NCI-H1436 (cell line): ENCODE measurements around the gene DNMT3B.
"Not testable (repeated sequence)": the region's sequence is repeated elsewhere in the genome, so short reads cannot be mapped to it uniquely, and the experiment has no call there.

Experiments used
- DNase-seq: peaks from one replicate; lab custom pipeline; 2025; lab: John Stamatoyannopoulos, UW

DNMT3B gene

DNA sequence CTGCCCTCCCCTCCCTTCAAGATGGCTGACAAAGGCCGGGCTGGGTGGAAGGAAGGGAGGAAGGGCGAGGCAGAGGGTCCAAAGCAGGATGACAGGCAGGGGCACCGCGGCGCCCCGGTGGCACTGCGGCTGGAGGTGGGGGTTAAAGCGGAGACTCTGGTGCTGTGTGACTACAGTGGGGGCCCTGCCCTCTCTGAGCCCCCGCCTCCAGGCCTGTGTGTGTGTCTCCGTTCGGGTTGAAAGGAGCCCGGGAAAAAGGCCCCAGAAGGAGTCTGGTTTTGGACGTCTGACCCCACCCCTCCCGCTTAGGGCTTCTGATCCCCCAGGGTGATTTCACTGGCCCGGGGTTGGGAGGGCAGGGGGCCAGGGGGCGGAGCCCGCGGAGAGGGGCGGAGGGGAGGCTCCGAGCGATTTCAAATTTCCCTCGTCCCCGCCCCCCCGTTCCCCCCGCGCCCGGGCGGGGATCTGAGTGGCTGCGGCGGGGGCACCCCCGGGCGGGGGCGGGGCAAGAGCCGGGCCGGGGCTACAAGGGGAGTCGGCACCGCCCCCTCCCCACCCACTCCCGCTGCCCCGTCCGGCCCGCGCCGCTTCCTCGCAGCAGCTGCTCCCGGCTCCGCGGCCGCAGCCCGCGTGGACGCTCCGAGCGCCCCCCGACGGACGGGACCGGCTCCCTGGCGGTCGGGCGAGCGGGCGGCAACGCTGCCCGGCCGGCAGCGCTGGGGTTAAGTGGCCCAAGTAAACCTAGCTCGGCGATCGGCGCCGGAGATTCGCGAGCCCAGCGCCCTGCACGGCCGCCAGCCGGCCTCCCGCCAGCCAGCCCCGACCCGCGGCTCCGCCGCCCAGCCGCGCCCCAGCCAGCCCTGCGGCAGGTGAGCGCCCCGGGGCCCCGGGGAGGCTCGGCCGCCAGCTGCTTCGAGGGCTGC lies at the start of gene DNMT3B:
Gene DNMT3B (plus strand): TSS at position 555 of the 923 bp plus-strand sequence. CDS start 17,939 bp downstream, outside the sequence.
- peak; percentile 63 for DNase-seq

DNA sequence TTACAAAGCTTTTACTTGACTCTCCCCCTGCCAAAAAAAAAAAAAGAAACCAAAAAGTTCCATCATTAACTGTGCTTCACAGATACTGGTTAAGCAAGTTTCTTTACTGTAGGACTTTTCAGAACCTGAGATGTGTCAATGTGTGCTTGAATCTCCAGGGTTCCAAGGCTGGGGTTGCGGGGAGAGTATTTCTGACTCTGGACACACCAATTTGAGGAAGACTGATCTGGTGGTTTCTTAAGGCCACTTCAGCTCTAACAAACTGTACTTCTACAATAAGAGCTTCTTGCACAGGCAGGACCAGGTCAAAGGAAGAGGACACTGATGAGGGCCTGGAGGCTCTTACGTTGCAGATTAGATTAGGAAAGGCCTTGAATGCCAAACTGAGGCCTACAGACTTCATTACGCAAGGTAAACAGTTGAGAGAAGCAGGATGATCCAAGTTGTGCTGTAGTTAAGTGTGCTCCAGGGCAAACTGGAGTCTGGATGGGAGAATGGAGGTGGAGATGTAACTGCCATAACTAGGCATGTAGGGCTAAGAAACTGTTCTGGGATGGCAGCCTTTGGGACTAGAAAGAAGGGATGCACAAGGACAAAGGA lies 43.3 kb upstream of the DNMT3B start:
- no peak for DNase-seq

DNA sequence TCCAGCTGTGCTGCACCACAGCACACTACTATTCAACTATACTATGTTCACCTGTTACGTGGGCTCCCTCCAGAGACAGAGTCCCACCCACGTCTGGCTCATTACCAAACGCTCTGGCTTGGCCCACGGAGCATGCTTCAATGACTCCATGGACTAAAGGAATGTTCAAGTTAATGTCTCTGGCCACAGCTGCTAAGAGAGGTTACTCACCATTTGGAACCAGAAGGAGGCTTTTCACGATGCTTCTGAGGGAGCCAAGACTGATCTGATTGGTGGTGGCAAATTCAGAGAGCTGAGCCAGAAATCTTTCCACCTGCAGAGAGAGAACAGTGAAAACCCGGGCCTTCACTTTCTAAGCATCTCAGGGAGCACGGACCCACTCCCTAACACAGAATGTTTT lies 34.5 kb upstream of the DNMT3B start:
- DNase-seq, result no peak

DNA sequence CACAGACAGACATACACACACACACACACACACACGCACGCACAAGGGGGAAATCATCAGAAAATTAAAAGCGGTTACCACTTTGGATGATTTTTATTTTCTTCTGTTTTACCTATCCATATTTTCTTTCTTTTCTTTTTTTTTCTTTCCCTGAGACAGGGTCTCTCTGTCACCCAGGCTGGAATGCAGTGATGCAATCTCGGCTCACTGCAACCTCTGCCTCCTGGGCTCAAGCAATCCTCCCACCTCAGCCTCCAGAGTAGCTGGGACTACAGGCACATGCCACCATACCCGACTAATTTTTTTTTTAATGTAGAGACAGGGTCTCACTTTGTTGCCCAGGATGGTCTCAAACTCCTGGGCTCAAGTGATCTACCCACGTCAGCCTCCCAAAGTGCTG lies 33.8 kb upstream of the DNMT3B start:
- DNase-seq, result not testable (repeated sequence)

DNA sequence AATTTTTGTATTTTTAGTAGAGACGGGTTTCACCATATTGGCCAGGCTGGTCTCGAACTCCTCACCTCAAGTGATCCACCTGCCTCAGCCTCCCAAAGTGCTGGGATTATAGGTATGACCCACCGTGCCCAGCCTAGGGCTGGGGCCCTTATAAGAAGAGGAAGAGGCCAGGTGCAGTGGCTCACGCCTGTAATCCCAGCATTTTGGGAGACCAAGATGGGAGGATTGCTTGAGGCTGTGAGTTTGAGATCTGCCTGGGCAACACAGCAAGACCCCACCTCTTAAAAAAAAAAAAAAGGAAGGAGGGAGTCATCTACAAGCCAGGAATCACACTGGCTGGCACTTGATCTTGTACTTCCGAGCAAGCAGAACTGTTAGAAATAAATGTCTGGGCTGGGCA lies 32.9 kb upstream of the DNMT3B start:
- not testable (repeated sequence) for DNase-seq

DNA sequence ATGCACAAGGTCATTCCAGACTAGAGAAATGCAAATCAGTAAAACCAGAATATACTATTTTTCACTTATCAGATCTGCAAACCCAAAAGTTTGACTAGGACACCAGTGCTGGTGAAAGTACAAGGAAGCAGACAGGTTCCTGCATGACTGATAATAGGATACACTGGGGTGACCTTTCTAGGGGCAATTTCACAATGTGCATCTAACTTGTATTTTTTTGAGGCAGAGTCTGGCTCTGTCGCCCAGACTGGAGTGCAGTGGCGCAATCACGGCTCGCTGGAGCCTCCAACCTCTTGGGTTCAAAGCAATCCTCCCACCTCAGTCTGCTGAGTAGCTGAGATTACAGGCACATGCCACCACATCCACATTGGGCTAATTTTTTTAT lies 30.3 kb upstream of the DNMT3B start:
- DNase-seq, result no peak

DNA sequence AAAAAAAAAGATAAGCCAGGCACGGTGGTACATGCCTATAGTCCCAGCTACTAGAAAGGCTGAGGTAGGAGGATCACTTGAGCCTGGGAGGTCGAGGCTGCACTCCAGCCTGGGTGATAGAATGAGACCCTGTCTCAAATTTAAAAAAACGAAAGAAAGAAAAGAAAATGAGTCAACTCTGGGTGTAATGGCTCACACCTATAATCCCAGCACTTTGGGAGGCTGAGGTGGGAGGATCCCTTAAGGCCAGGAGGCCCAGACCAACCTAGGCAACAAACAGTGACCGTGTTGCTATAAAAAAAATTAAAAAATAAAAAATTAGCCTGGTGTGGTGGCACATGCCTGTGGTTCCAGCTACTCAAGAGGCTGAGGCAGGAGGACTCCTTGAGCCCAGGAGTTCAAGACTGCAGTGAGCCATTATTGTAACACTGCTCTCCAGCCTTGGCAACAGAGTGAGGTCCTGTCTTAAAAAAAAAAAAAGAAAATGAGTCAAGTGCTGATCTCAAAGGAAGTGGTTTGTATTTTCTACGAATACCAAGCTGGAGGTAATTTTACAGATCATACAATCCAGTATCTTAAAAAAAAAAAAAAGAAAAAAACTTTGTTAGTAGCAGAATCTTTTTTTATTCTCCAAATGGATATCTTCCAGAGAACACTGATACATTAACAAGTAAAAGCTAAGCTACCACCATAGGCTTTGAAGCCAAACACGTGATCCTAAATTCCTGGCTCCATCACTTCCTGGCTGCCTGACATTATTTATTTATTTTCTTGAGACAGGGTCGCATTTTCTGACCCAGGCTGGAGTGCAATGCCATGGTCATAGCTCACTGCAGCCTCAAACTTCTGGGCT lies 24.6 kb upstream of the DNMT3B start:
- DNase-seq, result no peak

DNA sequence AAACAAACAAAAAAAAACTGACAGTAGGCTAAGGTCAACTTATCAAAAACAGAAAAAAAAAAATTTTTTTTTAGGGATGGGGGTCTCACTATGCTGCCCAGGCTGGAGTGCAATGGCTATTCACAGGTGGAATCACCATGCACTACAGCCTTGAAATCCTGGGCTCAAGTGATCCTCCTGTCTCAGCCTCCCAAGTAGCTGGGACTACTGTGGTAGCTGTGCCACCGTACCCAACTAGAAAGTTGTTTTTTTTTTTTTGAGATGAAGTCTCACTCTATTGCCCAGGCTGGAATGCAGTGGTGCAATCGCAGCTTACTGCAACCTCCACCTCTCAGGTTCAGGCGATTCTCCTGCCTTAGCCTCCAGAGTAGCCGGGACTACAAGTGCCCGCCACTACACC lies 21.0 kb upstream of the DNMT3B start:
- DNase-seq, result no peak

DNA sequence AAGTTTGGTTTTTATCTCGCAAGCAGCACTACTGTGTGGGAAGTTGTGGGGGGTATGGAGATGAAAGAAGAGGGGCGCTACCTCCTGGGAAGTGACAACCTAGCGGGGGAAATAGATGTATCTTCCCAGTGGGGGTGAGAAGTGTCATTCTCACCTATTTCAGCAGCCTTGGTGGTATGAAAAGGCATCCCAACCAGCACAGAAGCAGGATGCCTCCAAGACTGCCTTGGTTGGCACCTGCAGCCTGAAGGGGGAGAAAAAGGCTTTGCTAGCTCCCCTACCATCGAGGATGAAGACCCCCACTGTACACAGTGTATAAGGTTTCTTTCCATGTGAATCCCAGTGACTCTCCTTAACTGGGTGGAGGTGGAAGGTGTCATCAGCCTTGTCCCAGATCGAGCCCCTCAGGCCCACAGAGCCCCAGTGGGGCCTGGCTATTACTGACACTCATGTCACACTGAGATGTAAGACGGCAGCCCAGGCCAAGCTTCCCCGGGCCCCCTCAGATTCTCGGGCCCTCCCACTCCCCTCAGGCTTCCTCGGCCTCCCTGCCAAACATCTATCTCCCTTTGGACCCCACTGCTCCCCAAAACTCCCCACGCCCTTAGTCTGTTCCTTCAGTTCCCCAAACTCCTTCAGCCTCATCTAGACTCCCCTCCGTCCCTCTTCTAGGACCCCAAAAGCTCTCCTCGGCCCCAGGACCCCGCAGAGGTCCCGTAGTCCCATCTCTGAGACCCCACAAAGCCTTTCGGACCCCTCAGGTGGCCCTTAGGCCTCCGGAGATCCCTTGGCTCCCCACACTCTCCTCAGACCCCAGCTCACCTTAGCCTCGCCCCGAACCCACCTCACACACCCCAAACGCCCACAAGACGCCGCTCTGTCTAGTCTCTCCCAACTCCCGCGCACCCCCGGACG lies 19.6 kb upstream of the DNMT3B start:
- DNase-seq, result no peak

DNA sequence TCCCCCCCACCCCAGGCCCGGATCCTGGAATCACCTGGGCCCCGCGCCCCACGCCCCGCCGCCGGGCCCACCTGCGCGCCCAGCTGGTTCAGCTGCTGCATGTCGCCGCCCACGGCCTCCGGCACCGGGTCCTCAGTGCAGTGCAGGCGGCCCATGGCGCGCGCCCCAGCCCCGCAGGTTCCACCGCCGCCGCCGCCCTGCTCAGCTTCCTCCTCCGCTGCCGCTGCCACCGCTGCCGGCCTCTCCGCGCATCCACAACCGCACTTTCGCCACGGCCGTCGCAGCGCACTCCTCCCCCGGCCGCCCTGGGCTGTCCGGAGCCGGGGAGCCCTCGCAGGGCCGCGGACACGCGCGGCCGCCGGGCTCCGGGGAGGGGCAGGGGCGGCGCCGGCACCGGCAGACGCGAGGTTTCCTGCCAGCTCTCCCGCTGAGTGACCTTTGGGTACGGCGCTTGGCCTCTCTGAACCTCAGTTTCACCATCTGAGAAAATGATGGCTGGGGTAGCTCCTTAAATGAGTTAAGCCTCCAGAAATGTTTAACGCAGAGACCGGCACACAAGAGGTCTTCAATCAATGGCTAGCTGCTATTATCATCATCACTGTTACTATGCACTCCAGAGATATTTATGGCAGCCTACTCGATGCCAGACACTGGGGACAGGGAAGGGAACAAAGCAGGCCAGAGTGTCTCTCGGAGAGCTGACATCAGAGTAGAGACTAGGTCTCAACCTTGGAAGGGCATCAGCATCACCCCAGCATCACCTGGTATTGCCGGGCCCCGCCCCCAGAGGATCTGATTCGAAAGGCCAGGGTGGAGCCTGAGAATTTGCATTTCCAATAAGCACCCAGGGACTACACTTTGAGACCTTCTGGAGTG lies 18.7 kb upstream of the DNMT3B start, which contains the start of gene COMMD7:
Gene COMMD7 (minus strand): TSS at position 231 of the 876 bp plus-strand sequence. CDS start 76 bp downstream, at position 155.
- DNase-seq, result peak; percentile 51

DNA sequence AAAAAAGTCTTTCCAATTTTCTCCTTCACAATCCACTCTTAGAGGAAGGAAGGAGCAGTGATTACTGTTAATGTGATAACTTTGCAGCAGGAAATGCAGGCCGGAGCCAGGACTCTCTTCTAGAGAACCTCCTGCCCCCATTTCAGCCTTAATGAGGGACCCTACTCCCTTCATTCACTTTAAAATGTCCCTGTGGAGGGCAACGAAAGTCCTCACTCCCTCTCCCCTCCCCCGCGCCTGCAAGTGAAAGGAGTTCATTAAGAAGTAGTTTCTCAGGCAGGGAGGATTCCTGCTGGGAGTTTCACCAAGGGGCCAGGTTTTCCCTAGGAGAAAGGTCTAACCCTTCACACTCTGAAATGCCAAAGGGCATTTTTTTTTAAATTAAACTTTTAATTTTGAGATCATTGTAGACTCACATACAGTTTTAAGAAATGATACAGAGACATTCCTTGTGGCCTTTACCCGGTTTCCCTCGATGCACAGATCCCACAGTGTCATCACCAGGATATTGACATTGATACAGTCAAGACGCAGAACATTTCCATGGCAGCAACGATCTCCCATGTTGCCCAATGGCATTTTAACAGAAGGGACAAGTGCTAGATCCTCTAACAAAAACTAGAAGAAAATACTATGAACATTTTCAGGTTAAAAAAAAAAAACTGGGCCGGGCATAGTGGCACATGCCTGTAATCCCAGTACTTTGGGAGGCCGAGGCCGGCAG lies 12.1 kb upstream of the DNMT3B start:
- DNase-seq, result no peak

DNA sequence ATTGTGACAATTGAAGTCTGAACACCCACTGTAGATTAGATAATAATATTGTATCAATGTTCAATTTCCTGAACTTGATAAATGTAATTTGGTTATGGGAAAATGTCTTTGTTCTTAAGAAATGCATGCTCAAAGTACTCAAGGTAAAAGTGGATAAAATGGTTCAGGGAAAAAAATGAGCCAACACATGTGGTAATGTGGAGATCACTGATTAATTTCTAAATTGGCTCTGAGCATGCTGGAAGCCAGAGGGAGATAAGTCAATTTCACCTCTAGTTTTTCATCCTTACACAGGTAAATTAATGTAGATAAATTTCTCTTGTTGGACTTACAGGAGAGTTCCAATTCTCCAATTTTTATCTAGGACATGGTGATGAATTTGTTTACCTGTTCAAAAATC lies 10.9 kb upstream of the DNMT3B start:
- no peak for DNase-seq

DNA sequence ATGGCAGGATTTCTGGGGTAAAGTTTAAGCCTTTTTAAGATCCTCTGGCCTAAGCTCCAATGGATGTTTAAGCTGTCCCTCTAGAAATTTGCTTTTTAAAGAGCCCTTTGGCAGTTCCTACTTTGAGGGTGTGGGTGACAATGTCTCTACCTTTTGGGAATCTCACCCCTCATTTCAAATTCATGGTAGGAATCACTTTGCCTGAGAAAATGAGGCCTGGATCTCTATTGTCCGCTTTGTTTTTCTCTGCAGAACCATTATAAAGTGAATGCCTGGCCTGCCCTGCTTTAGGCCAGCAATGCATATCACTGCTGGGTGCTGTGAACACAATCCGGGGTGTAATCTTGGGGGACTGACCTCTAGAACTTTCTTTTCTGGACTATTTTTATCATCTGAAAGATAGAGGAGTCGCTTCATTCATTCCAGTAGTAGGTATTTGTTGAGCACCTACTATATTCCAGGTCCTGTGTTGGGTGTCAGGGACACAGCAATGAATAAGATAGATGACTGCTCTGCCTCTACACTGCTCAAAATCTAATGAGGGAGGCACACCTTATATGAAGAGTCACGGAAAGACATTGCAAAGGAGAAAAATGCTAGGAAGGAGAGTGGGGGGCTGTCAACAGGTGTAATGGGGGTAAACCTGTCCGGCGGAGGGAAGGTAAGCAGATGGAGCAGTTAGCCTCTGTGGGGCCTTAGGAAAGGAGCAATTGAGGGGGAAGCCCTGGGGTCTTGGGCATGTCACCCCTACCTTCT lies 10.3 kb upstream of the DNMT3B start:
- no peak for DNase-seq

DNA sequence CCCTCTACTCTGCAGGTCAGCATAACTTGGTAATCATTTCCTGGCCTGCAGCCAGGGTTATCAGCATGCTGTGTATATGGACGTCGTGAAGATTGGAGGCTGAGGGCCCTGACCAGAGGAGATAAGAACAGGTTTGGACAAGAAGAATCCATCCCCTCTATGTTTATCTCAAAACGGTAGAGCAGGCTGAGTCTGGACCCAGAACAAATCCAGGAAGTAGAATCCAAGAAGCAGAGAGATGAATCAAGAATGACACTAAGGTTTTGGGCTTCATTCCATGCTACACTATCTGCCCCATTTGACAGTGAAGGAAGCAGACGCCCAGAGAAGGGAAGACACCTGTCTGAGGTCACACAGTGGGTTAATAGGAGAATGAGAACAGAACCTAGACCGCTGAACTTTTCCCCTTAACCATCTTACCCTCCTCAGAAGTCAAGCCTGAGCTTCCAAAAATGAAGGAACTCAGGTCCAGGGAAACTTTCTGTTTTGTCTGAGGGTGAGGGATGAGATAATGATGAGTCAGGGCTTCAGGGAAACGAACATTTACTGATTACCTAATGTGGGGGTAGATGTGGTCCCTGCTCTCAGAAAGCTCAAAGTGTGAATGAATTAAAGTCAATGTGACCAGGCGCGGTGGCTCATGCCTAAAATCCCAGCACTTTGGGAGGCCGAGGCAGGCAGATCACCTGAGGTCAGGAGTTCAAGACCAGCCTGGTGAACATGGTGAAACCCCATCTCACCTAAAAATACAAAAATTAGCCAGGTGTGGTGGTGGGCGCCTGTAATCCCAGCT lies 9.5 kb upstream of the DNMT3B start:
- DNase-seq, result no peak

DNA sequence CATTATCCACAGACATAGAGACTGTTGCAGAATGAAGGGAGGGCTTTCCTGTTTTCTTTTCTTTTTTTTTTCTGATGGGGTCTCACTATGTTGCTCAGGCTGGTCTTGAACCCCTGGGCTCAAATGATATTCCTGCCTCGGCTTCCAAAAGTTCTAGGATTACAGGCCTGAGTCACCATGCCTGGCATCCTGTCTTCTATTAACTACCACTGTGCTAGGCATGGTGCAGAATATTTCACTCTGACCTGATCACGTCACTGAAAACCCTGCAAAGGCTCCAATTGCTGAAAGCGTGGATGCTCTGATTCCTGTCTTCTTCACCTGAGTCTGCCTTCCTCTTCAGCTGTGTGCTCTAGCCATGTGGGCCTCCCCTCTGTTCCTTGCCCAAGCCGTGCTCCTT lies 8.5 kb upstream of the DNMT3B start:
- no peak for DNase-seq

DNA sequence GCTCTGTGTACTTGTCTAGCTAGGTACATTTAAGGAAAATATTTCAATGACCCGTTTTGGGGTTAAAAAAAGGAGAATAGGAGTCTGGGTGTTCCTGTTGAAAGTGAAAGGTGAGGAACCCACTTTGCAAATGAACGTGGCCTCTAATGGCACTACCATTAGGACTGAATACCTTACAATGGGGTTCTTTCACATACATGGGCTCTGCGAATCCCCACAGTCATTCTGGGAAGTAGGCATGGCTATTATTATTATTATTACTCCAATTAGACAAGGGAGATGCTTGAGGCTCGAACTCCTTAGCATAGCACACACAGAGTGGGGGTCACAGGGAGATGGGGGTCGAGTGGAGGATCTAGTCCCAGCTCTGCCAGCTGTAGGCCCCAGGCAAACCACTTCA lies 6.0 kb upstream of the DNMT3B start:
- no peak for DNase-seq

DNA sequence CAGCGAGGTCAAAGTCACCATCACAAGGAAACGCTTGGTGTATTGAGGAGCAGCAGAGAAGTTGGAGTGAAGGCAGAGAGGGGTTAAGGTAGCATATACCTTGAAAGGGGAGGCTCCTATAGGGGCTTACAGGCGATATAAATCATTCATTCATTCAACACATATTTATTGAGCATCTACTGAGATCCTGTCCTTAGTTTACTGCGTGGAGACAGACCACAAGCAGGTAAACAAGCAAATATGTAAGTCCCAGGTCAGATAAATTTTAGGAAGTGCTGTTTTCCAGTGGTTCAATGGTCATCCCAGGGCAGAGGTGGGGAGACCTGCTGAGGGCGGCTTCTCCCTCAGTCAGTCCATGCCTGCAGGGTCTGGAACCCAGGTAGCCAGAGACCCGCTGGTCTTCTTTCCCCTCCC lies 761 bp upstream of the DNMT3B start:
- no peak for DNase-seq

DNA sequence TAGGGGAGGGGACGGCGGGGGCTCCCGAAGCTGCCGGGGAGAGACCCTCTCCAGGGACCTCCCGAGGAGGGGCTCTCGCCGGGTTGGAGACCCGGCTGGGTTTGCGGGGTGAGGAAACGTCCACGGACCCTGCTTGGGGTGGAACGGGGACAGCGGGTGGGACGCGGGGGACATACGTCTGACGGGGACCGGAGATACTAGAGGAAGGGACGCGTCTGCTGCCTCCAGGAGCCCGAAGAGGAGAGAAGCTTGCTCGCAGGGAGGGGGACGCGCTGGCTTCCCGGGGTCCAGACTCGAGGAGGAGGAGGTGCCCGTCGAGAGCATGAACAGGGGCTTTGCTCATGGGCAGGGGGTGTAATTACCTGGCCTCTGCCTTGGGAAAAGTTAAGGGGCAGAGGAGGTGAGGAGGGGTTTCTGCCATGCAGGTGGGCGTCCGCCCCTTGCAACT lies 593 bp downstream of the DNMT3B start:
- DNase-seq, result no peak
